RPMI7951 (cell line): ENCODE results near the gene RAB3IL1. TPM values are rescaled to one million over a fixed set of nuclear protein-coding genes. Genes with fewer than 3 reads are reported as not detected.

ENCODE experiments used
- DNase-seq: peaks from one replicate; pipeline ENCODE4 v3.0.0-alpha.2; 2012; ENCODE audit warnings: low read depth
- total RNA-seq: library from RNA; depleted of rRNA; stranded (reverse); fragments of >200 nt; shearing (Covaris generic); gene quantifications from 2 replicates; pipeline ENCODE4 v1.2.3, GENCODE V29; 2014

RAB3IL1 gene
- total RNA-seq, 1 experiment from 2014 or later: 0.84 TPM

DNA sequence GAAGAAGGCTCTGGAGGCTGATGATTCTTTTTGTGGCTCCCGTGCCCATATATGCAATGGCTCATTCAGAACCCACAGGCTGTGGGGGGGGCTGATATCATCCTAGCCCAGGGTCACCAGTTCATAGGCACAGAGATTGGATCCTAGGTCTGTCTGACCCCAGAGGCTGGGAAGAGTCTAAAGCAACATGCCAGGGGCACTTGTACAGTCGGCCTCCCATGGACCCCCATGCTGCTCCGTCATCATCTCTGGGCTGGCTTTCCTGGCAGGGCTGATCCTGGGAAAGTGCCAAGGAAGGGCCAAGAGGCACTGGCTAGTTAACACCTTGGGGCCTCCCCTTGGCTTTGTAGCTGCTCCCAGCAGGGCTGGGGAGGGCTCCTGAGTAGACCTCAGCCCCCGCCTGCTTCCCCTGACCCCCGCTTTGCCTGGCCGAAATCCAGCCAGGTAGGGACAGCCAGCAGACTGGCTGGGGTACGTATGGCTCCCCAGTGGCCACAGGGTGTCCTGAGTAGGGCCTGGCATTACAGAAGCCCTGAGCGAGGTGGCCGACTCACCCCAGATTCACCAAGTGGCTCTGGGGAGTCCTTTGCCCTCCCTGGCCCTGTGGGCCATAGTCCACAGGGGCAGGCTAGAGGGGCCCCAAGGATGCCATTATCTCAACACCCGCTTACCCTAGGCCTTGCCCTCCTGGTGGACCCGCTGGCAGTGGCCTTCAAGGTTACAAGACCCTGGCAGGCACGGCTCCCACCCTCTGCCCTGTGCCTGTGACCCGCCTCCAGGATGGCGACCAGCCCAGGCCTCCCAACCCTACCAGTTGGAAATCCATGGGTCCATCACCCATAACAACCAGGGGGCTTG, 48.6 kb downstream of the RAB3IL1 start:
- no peak for DNase-seq

DNA sequence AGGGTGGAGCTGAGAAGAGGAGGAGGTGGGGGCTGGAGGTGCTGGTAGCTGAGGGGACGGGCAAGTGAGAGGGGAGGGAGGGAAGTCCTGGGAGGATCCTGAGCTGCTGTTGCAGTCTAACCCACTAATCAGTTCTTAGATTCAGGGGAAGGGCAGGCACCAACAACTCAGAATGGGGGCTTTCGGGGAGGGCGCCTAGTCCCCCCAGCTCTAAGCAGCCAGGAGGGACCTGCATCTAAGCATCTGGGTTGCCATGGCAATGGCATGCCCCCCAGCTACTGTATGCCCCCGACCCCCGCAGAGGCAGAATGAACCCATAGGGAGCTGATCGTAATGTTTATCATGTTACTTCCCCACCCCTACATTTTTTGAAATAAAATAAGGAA, 50.4 kb downstream of the RAB3IL1 start:
- DNase-seq: no peak

DNA sequence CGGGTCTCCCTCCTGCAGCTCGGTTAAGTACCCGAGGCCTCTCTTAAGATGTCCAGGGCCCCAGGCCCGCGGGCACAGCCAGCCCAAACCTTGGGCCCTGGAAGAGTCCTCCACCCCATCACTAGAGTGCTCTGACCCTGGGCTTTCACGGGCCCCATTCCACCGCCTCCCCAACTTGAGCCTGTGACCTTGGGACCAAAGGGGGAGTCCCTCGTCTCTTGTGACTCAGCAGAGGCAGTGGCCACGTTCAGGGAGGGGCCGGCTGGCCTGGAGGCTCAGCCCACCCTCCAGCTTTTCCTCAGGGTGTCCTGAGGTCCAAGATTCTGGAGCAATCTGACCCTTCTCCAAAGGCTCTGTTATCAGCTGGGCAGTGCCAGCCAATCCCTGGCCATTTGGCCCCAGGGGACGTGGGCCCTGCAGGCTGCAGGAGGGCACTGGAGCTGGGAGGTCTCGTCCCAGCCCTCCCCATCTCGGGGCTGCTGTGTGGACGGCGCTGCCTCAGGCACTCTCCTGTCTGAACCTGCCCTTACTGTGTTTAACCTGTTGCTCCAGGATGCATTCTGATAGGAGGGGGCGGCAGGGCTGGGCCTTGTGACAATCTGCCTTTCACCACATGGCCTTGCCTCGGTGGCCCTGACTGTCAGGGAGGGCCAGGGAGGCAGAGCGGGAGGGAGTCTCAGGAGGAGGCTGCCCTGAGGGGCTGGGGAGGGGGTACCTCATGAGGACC, 51.0 kb downstream of the RAB3IL1 start:
- no peak for DNase-seq

DNA sequence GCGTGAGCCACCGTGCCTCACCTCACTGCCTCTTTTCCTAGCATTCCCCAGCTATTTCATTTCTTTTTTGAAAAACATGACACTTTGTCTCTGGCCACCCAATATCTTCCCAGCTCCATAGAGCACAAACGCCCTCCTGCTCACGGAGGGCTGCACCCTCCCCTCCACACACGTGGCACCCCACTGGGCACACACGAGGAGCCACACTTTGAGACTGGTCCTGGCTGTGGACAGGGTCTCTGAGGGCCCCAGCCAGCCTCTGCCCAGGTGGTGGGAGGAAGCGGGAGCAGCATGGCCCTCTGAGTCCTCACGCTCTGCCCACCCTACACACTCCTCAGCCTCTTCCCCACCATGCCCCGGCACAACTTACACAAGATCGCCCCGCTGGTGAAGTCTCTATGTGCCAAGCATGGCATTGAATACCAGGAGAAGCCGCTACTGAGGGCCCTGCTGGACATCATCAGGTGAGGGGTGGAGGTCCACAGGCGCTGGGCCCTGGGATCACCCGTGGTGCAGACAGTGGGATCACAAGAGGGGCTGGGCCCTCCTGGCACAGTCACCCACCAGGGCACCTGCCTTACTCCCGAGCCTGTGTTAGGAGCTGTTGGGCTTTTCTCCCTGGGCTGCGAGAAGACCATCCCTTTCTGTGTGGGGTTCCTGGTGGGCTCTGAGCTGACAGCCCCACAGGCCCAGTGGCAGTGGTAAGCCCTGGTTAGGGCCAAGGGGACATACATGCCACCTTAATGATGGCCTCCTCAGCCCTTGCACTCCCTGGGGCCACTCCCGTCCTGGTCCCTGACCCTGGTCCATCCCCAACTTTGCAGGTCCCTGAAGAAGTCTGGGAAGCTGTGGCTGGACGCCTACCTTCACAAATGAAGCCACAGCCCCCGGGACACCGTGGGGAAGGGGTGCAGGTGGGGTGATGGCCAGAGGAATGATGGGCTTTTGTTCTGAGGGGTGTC, 52.3 kb downstream of the RAB3IL1 start:
- DNase-seq: no peak

DNA sequence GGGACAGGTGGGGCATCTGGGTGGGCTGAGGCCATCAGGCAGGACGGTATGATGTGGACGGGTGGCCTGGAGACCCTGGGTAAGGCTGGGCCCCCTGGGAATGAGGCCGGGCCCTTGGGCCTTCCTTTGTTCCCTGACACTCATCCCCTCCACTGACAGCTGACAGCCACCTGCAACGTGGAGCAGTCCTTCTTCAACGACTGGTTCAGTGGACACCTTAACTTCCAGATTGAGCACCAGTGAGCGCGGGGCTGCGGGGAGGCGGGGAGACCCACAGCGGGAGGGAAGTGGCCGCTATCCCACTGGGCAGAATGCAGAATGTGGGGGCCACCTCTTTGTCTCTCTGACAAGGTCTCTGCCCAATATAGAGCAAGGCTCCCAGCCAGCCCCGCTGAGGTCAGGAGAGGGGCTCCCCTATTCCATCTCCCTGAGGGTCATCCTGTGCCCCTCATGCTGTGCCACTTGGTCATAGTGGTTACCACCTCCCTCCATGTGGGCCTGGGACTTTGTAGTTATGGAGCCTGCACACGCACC, 53.8 kb downstream of the RAB3IL1 start:
- DNase-seq: no peak

DNA sequence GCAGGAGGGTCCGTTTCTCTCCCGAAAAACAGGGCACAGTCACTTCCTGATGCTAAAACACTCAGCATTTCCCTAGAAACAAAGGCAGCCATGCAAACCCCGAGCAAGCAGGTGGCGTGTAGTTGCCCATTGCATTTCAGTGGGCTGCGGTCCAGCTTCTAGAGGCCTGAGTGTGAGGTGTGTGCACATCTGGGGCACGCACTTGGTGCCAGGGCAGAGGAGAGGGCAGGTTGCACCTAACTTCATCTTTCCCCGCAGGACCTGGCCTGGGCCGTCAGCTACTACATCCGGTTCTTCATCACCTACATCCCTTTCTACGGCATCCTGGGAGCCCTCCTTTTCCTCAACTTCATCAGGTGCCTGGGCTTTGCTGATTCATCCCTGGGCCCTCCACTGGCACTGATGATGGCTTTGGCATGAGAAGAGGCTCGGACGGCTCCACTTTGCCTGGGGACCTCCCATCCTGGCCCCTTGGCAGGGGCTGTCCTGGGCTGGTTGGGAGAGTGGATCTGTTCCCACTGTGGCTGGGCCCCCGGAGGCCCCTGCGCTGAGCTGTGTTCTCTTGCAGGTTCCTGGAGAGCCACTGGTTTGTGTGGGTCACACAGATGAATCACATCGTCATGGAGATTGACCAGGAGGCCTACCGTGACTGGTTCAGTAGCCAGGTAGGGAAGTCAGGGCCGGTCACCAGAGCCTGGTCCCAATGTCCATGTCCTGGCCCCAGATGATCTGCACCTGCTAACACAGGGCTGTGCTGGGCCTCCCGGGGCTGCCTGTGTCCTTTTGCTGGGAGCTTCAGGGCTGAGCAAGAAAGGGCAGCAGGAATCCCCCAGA, 54.4 kb downstream of the RAB3IL1 start:
- no peak for DNase-seq

DNA sequence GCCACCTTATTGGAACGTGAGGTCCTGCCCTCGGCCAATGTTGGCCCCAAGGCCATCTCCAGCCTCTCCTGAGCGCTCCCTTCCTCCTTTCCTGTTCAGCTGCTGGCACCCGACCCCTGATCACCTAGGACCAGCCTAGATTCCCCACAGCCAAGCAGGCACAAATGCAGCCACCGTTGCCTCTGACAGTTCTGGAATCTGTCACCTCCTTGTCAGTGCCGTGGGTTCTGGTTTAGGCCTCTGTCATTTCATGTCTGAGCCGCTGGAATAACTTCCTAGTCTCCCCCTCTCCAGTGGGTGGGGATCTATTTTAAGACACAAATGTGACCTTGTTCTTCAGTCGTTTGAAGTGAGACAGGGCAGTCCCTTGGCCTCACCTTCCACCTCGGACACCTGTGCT, 55.7 kb downstream of the RAB3IL1 start:
- no peak for DNase-seq

DNA sequence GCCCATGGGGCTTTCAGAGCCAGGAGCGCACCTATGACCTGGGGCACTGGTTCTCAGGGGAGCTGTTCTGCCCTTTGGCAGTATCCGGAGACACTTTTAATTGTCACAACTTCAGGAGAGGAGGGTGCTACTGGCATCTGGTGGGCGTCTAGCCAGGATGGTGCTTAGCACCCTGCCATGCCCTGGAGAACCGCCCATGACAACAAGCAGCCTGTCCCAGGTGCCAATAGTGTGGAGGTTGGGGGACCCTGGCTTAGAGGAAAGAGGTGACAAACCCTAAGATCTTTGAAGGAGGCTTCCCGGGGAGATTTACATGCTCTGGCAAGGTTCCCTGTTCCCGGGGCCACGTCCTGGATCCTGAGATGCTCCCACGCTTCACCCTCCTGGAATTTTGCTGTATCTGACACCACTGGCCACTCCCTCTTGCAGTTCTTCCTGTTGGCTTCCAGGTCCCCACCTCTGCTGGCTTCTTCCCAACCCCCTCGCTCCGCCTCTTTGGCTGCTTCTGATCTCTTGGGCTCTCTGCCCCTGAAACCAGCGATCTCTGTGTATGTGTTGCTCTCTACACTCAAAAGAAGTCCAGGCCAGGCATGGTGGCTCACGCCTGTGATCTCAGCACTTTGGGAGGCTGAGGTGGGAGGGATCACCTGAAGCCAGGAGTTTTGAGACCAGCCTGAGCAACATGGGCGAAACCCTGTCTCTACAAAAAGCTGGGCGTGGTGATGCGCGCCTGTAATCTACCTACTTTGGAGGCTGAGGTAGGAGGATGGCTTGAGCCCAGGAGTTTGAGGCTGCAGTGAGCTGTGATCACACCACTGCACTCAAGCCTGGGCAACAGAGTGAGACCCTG, 57.1 kb downstream of the RAB3IL1 start:
- no peak for DNase-seq

DNA sequence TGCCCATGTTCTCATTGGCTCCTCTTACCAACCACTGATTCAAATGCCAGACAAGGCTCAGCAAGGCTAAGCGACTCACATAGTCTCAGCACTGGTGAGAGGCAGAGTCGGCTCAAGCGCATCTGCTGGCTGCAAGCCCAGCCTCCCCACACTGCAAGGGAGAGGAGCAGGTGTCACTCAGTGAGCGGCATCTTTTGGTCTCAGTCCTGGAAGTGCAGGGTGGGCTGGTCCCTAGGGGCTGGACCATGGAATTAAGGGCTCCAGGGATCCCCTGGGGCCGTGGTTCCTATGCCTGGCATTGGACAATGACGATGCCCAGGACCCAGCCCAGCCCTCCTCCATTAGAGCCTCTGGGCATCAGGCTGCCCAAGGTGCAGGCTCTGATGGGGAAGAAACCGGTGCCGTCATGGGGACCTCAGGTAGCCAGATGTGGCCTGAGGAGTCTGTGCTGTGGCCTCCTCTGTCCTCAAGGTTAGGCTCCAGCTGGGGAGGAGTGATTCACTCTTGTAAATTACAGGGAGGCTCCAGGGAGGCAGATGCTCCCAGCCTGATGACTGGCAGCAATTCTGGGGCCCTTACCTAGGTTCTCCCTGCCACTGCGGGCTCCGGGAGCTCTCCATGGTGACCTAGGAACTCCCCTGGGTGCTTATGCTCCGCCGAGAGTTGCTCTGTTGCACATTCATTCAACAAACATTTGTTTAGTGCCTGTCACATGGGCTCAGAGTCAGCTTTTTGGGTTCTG, 61.3 kb downstream of the RAB3IL1 start:
- DNase-seq: no peak

DNA sequence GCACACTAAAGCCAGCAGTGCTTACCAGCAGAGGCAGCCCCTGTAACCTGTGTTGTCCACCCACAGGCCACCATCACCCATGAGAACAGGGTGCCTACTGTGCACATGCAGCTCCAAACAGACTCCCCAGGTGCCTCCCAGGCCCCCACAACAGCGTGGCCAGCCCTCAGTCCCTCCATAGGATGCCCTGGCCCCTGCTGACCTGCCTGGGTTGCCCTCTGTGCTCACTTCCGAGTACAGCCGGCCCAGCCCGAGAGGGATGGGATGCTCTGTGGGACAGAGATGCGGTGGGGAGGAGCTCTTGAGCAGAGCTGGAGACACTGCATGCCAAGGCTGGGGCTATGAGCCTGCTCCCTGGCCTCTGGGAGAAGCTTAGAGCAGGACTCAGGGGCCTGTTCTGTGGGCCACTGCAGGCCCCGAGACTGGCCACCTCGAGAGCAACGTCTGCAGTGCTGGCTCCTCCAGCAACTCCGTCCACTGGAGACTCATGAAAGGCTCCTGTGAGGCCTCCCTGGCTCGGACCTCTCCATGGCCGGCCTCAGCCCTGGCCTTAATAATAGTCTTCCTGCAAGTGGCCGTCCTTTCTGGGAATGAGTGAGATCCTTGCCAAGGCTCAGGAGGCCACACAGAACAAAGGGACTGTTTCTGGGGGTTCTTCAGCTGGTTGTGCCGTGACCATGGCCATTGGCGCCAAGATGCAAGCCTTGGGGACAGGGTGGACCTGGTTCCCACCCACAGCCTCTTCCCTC, 62.2 kb downstream of the RAB3IL1 start:
- no peak for DNase-seq

DNA sequence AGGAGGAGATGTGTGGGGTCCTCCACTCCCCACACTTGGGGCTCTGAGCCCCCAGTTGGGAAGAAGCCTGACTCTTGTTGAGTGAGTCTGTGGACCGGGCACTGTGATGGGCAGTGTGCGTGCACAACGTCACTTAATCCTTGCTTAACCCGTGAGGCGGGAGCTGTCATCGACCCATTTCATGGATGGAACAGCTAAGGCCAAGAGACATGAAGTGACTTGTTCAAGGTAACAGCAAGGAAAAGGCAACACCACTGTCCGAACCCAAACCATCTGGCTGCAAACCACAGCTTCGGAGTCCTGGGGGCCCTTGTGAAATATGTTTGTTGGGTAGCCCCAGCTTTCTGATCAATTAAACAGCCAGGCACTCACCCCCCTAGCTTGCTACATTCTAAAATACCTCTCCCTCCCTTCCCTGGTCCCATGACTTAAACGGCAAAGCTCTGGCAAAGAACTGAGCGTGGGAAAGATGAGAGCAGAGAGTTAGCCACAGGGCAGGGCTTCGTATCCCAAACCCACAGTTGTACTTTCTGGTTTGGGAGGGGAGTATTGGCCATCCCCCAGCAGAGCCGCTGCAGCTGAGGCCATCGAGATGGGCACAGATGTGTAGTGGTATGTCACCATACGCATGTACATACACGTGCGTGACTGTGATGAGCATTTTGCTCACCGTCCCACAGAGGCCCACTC, 63.0 kb downstream of the RAB3IL1 start:
- DNase-seq: no peak

DNA sequence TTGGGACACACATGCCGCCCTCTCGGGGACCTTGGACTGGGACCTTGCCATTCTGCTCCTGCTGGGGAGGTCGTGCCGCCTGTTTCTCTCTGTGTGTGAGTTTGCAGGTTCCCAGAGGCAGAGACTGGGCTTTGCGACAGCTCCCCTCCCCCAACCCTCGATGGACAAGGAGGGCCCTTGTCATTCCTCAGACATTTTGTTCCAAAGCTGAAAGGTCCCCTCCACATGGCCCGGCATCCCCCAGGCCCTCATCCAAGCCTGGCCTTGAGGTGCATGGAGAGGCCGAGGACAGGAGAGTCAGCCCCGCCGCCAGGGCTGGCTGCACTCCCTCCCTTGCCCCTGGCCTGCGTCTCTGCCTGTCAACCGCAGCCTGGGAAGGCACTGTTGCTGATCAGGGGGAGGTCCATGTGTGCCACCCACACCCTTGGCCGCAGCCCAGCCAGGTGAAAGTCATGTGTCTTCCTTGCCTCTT, 63.6 kb downstream of the RAB3IL1 start:
- no peak for DNase-seq

DNA sequence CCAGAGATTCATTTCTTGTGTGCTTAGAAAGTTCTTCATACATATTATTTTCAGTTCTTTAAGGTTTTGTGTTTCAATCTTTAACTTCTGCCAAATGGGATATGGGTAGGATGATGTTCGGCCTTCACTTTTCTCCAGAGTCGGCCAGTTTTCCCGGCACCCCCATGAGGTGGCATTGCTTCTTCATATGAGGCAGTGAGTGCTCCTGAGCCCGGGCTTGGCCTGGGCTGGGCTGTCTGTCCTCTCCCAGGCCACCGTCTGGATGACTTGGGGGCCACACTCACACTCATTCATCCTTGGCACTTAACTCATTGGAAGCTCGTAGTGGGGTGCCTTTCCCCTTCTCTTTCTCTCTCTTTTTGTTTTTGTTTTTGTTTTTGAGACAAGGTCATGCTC, 65.5 kb downstream of the RAB3IL1 start:
- DNase-seq: no peak

DNA sequence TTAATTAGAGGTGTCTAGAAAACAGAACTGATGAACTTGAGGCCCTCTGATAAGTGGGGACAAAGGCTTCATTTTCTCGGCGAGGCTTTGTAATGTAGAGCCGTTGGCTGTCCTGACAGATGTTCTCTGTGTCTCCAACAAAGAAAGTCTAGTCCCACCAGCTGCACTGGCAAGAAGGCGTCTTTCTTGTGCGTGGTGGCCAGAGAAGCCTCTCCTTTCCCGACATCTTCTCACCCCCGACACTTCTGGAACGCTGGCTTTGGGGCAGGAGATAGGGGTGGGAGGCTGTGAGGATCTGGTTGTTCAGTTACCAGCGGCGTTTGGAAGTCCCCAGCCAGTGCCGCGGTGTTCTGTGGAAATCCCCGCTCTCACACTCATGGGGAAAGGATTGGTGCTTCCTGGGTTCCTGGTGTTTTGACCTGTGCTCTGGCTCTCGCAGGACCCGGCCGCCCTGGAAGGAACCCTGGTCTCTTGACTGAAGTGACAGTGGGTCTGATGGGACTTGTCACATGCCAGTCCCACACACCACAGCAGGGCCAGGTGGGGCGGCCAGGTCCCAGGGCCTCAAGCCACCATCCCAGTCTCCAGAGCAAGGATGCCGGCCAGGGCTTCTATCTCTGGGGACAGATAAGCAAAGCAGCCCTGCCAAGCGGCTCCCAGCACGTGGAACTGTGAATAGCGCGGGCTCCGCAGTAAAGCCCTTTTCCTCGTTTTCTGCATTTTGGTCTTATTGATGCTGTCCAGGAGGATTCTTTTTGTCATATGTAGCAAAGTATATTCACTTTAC, 66.1 kb downstream of the RAB3IL1 start:
- DNase-seq: no peak

DNA sequence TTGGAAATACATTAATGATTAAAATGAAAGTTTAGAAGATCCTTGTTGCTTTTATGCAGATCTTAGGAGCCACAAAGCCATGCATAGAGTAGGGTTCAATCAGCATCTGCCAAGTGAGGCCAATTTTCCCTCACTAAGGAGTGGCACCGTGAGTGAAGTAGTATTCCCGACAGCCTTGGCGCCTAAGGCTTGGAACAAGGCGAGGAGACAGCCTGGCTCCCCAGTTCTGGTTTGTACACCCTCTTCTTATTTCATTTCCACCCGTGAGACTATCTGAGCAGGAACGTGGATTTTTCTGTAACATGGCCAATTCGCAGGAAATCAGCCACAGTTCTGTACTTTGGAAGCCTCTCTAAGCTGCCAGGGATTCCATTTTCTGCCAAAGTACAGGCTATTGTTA, 66.7 kb downstream of the RAB3IL1 start:
- DNase-seq: no peak

DNA sequence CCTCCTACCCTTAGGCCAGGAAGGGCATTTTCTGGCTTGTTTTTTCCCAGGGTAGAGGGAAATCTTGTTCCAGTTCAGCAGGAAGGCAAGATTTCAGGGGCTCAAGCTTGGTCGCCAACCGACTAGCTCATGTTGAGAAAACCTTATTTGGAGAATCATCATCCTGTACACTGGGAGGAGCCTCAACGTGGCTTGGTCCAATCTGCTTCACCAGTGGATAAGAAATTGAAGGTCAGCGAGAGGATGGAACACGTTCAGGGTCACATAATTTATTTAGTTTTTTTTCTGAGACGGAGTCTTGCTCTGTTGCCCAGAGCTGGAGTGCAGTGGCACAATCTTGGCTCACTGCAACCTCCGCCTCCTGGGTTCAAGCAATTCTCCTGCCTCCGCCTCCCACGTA, 68.7 kb downstream of the RAB3IL1 start:
- DNase-seq: no peak
